Measurements from ENCODE around the gene PCGF2.

GRCh38 chr17:38725066-38725465, 23.1 kb downstream of the PCGF2 start:
- TF ChIP-seq POLR2A (IDR thresholded peaks at IDR 0.05; ENCODE audit: low read depth, low read length) (no peak), TAF1 (IDR thresholded peaks at IDR 0.05; ENCODE audit: borderline replicate concordance, low read depth, low read length) (no peak), POLR2AphosphoS5 (IDR thresholded peaks at IDR 0.05; ENCODE audit: low read depth, low read length) (no peak)
